Activated CD4-positive, CD25-positive, alpha-beta regulatory T cell treated with anti-CD3 and anti-CD28 coated beads, Interleukin-2, amount 50 U/mL, for 72 hours (primary cell): Measurements from ENCODE around the gene LATS1.
"Not testable (repeated sequence)": the region's sequence is repeated elsewhere in the genome, so short reads cannot be mapped to it uniquely, and the experiment has no call there.

Source experiments
- DNase-seq: peaks from one replicate; pipeline ENCODE4 v3.0.0; 2021

Gene LATS1

DNA sequence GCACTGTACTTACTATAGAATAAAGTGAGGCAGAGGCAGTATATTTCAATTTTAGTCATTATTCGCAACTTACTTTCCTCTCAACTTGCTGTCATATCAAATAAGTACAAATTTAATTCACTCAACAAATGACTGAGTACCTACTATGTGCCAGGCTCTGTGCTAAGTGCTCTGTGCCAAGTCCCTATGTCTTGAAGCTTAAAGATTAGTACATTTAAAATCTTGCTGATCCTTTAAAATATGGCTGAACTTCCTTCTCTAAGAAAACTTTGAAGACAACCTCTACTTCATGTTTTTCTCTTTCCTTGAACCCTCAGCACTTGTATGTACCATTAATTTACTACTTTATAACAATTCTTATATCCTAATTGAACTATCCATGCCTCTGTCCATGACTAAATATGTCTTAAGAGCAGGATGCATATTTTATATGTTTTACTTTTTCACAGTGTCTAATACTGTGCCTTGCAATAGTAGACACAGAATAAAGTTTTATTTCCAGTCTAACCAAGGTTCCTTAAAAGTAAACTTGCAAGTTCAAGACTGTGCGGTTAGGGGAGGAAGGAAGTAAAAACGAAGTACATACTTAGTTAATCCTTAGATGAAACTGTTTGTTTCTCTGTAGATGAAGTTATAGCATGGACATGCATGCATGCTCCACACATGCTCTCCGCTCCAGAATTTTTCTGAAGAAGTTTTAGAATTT is 10.0 kb upstream of the LATS1 start:
- DNase-seq, result no peak

DNA sequence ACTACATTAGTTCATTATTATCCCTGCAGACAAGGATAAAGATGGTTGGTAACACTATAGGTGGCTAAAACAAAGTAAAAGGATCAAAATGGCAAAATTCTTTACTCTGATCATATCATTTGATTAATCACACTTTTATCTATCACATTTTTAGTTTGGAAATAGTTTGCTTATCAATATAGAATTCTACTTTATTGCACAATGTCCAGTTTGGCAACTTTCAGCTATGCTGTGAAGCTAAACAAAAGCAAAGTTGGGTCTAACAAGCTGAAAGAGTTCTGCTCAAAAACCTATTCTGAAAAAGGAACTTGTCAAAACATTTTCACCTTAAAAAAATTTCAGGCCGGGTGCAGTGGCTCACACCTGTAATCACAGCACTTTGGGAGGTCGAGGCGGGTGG is 7.9 kb upstream of the LATS1 start:
- no peak for DNase-seq

- no peak for DNase-seq
These were observed 6.0 kb upstream of the LATS1 start for GRCh38 chr6:149723771-149724417.

- DNase-seq, result no peak
These were observed 5.4 kb upstream of the LATS1 start for GRCh38 chr6:149723262-149723661.

DNA sequence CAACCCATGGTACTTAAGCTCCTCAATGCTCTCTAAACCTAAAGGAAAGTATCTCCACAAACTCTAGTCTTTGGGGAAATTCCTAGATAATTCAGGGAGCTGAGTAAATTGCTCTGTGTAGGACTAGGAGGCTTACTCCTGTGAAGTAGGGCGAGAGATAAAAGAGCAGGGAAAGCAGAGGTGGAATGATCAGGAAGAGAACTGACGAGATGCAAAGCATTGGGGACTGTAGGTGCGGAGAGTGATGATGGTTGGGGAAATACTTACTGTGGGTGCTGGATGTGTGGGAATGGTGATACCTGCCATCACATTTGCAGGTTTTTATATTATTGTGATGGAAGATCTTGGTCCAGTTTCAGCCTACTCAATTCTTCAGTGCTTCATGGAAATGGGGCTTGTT is 1.6 kb upstream of the LATS1 start:
- DNase-seq, result no peak

DNA sequence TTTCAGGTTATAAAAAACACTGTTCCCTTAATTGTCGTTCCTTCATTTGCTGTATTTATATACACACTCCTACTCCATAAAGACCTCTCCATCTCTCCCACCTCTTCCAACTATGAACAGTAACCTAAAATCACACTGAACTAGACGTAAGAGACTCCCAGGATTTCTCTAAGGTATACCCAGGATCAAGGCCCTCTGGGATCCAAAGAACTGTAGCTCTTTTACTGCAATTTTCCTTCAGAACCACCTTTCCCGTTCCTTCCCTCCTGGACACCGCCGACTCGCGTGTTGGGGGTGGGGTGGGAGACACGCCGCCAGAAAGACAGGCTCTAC is 680 bp downstream of the LATS1 start:
- DNase-seq, result no peak

- no peak for DNase-seq
These were observed 1.5 kb downstream of the LATS1 start for GRCh38 chr6:149716181-149716963.

GRCh38 chr6:149714442-149714841 is 3.5 kb downstream of the LATS1 start:
- DNase-seq, result no peak

- no peak for DNase-seq
These were observed 6.2 kb downstream of the LATS1 start for GRCh38 chr6:149711711-149712110.

DNA sequence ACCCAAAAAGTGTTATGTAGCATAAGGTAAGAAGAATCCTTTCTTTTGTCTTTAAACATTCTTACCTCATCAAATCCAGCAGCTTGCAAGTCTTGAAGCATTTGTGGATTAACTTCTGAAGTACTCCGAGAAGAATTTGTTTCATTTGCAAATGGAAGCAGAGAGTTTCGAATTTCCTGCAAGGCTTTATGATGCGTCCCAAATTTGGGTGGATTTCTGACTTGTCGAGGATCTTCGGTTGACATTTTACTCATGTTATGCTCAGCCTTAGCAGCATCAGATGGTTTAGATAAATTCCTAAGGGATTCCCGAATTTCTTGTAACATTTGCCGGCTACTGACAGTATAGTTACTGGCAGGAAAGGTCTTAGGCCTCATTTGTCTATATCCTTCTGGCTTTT is 16.2 kb downstream of the LATS1 start:
- no peak for DNase-seq

- no peak for DNase-seq
These were observed 18.8 kb downstream of the LATS1 start for GRCh38 chr6:149699150-149699549.

- no peak for DNase-seq
These were observed 19.7 kb downstream of the LATS1 start for GRCh38 chr6:149698175-149698574.

- DNase-seq, result no peak
These were observed 21.0 kb downstream of the LATS1 start for GRCh38 chr6:149696901-149697300.

DNA sequence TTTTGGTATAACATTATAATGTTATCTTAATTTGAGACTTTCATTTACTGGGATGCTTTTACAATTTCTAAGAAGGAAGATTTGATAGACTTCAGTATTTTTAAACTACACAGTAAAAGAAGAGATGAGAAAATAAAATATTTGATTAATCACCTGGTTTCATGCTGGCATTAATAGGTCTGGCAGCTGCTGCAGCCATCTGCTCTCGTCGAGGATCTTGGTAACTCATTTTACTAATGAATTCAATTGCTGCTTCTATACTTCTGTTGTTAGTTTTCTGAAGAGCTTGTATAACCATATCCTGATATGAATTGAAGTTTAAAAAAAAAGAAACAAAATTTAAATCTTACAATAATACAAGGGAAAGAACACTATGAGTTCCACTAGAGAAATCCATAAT is 23.0 kb downstream of the LATS1 start:
- DNase-seq, result no peak

GRCh38 chr6:149691201-149691600 is 26.7 kb downstream of the LATS1 start:
- DNase-seq, result no peak

GRCh38 chr6:149686230-149686629 is 31.7 kb downstream of the LATS1 start:
- DNase-seq, result no peak

DNA sequence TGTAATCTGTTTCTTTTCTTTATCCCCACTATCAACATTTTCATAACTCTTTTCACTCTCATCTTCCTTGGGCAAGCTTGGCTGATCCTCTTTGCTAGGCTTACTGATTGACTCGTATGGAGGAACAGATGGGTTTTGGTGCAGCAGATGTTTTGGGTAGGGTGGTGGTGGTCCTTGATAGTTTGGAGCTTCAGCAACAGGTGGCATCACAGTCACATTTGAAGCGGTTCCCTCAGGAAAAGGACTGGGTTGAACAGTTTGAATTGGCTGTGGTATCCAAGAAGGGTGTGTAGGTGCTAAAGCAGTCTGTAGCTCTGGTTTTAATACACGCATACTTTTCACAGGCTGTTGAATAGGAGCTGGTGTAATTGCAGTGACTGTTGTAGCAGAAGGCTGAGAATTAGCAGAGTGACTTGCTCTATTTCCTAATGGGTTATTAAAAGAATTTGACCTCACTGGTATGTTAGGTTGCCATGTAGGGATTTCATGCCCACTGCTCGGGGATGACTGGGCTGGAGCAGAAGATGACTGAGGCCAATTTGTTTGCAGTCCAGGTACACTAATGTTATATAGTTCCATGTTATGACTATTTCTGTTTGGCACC is 34.5 kb downstream of the LATS1 start:
- DNase-seq, result no peak

GRCh38 chr6:149681845-149682244 is 36.1 kb downstream of the LATS1 start:
- not testable (repeated sequence) for DNase-seq

GRCh38 chr6:149681209-149681608 is 36.7 kb downstream of the LATS1 start:
- no peak for DNase-seq

DNA sequence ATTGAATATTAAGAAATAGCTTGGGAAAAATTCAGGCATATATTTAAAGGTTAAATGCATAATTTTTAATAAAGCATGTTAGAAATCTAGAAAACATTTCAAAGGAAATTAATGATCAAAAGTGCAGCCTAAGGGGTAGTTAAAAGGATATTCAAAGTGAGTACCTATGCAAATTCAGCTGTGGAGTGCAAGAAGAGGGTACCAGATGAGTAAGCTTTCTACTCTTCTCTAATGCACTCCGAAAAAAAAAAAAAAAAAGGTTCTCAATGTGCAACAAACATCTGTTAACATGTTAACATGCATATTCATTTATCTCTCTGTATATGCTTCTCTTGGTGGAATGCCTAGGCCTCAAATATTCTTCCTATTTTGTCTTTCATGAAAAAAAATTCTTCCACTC is 37.4 kb downstream of the LATS1 start:
- DNase-seq, result no peak

DNA sequence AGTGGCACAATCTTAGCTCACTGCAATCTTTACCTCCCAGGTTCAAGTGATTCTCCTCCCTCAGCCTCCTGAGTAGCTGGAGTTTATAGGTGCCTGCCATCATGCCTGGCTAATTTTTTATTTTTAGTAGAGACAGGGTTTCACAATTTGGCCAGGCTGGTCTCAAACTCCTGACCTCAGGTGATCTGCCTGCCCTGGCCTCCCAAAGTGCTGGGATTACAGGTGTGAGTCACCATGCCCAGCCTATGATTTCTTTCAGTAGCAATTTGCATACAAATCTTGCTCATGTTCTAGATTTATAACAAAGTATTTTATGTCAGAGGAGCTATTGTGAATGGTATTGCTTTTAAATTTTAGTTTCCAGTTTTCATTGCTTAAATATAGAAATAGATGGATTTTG is 45.6 kb downstream of the LATS1 start:
- DNase-seq, result not testable (repeated sequence)

GRCh38 chr6:149660028-149660427 is 57.9 kb downstream of the LATS1 start:
- no peak for DNase-seq

DNA sequence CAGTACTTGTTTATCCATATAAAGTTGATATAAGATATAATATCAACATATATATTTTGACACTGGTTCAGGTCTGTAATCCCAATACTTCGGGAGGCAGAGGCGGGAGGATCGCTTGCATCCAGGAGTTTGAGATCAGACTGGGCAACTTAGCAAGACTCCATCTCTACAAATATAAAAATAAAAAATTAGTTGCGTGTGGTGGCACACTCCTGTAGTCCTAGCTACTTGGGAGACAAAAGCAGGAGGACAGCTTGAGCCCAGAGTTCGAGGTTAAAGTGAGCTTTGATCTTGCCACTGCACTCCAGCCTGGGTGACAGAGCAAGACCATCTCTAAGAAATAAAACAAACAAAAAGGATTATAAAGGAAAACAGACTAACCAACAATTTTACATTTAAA is 60.5 kb downstream of the LATS1 start:
- no peak for DNase-seq

DNA sequence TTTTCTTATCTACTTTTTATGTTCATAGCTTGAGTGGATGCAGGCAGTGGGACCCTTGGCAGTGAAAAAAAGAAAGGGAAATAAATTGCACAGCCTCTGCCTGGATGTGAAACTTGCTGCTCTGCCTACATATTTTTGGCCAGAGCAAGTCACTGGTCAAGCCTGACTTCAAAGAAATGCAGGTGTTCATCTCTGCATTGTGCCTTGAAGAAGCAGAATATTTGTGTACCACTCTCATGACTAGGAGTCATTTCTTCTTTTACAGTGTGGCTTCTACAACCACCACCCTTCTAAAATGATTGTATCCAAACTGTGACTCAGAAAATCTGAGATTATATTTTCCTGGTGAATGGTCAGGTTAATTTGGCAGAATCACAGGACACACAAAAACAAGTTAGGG is 66.8 kb downstream of the LATS1 start:
- DNase-seq, result no peak
